ENCODE results near the gene F7.

F7 gene

DNA sequence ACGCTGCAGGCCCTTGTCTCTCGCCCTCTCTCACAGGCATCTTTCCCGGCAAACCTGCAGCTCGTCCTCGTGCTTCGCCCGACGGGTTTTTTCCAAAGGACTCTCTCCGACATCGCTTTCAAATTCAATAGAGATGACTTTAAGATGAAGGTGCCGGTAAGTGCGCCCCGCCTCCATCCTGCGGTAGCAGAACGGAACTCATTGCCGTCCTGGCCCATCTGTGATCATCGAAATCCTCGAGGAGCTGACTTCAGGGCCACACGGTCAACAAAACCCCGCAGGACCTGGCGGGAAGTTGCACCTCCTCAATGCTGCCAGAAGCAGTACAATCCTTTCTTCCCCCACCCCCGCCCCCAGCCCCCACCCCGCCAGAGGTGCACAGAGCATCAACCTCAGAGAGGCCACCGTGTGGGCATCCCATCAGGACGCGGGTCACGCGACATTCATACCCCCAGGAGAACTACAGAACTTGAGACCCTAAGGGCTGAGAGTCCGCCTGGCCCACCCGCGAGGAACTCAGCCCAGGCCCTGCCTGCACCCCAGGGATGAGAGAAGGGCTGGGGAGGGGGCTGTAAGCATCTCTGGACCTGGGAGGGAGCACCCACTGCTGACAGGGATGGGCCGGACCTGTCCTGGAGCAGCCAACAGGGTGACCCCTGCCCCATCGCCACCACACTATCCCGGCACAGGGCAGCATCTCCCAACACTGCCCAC, 44.9 kb upstream of the F7 start:
- no peak overlapping the region for H3K4me3 ChIP-seq (ENCODE audit: low read depth, low read length)
- TF ChIP-seq, protein P1, sequence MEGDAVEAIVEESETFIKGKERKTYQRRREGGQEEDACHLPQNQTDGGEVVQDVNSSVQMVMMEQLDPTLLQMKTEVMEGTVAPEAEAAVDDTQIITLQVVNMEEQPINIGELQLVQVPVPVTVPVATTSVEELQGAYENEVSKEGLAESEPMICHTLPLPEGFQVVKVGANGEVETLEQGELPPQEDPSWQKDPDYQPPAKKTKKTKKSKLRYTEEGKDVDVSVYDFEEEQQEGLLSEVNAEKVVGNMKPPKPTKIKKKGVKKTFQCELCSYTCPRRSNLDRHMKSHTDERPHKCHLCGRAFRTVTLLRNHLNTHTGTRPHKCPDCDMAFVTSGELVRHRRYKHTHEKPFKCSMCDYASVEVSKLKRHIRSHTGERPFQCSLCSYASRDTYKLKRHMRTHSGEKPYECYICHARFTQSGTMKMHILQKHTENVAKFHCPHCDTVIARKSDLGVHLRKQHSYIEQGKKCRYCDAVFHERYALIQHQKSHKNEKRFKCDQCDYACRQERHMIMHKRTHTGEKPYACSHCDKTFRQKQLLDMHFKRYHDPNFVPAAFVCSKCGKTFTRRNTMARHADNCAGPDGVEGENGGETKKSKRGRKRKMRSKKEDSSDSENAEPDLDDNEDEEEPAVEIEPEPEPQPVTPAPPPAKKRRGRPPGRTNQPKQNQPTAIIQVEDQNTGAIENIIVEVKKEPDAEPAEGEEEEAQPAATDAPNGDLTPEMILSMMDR (IDR thresholded peaks at IDR 0.05; ENCODE audit: low read depth, low read length, missing control alignments), result no peak
- in situ Hi-C loops (cut with HindIII; ENCODE audit: low sequenced_read_pairs), result no loop called here
- no peak for DNase-seq (ENCODE audit: low read depth)

DNA sequence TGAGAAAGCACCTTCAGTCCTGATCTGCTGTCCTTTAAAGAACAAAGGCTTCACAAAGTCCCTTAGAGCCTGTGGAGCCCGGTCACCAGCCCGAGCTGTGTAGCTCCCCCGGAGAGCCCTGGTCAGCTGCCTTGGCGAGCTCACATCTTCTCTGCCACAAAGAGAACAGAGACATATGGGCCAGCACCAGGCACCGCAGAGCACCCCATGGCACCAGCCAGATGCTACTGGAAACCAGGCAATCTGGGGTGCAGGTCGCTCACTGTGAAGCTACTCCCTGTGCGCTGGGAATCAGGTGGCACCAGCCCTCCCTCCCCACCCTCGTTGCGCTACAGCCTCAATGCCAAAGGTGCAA, 44.3 kb upstream of the F7 start:
- H3K4me3 ChIP-seq (ENCODE audit: low read depth, low read length), result no peak overlapping the region
- DNase-seq (ENCODE audit: low read depth), result no peak
- in situ Hi-C loops (cut with HindIII; ENCODE audit: low sequenced_read_pairs), result no loop called here
- TF ChIP-seq, protein P1 (IDR thresholded peaks at IDR 0.05; ENCODE audit: low read depth, low read length, missing control alignments), result no peak

DNA sequence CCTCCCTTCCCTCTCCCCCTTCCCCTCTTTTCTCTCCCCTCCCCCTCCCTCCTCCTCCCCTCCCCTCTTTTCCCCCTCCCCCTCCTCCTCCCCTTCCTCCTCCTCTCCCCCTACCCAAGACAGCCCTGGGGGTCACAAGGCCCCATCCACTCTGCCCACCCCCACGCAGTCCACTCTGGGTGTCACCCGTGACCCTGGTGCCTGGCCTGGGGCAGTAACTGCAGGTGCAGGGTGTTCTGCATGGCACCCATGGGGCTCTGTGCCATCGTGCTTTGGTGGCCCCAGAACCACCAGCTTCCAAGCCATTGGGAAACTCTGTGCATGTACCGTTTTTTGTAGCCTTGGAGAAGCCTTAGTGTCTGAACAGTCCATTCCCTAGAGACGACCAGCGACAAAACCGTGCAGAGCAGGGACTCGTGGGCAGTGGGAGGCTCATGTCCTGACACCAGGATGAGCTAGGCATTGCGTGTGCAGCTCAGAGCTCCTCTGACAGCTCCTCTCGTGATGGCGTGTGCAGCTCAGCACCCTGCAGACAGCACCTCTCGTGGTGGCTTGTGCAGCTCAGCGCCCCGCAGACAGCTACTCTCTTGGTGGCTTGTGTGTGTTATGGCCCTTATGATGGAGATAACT, 43.7 kb upstream of the F7 start:
- DNase-seq (ENCODE audit: low read depth), result no peak
- TF ChIP-seq, protein P1 (IDR thresholded peaks at IDR 0.05; ENCODE audit: low read depth, low read length, missing control alignments), result no peak
- in situ Hi-C loops (cut with HindIII; ENCODE audit: low sequenced_read_pairs), result no loop called here
- H3K4me3 ChIP-seq (ENCODE audit: low read depth, low read length), result no peak overlapping the region

DNA sequence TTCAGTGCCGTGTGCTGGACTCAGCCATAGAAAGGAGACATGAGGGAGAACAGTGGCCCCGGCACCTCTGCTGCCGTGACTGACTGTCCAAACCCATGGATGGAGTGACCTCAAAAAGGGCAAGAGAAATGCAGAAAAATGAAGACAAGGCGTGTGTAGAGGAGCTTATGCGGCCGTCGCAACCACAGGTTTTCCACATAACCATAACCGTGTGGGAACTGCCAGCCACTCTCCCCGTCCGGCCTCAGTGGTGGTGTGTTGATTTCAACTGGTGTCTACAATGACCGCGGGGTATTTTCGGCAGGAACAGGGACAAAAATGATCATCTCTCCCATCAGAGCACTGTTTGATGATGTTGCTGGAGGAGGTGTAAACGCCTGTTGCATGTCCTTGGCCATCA, 42.9 kb upstream of the F7 start:
- TF ChIP-seq, protein P1 (IDR thresholded peaks at IDR 0.05; ENCODE audit: low read depth, low read length, missing control alignments), result no peak
- no peak for DNase-seq (ENCODE audit: low read depth)
- in situ Hi-C loops (cut with HindIII; ENCODE audit: low sequenced_read_pairs), result no loop called here
- no peak overlapping the region for H3K4me3 ChIP-seq (ENCODE audit: low read depth, low read length)

DNA sequence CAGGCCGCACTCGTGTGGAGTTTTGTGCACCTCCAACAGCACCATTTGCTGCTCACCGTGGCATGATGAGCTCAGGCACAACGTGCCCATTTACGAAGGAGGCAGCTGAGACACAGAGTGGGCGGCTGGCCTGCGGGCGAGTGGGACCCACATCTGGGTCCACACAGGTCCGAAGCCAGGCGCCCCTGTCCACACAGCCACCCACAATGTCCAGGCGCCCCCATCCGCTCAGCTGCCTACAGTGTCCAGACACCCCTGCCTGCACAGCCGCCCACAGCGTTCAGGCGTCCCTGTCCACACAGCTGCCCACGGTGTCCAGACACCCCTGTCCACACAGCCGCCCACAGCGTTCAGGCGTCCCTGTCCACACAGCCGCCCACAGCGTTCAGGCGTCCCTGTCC, 42.5 kb upstream of the F7 start:
- TF ChIP-seq, protein P1 (IDR thresholded peaks at IDR 0.05; ENCODE audit: low read depth, low read length, missing control alignments), result no peak
- in situ Hi-C loops (cut with HindIII; ENCODE audit: low sequenced_read_pairs), result no loop called here
- H3K4me3 ChIP-seq (ENCODE audit: low read depth, low read length), result no peak overlapping the region
- no peak for DNase-seq (ENCODE audit: low read depth)

DNA sequence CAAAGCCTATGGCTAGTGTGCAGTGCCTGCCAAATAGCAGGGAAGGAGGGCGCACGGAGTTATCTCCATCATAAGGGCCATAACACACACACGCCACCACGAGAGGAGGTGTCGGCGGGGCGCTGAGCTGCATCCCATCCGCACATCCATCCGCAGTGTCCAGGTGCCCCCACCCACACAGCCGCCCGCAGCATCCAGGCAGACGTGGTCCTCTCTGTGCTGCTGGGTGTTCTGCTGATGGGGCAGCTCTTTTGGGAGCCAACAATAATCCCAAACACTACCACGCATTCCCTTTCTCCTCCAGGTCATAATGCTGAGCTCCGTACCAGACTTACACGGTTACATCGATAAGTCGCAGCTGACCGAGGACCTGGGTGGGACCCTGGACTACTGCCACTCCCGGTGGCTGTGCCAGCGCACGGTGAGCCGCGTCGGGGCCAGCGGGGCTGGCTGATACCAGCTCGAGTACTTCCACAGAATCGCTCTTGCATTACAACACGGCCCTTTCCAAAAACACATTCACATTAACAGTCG, 41.5 kb upstream of the F7 start:
- in situ Hi-C loops (cut with HindIII; ENCODE audit: low sequenced_read_pairs), result no loop called here
- DNase-seq (ENCODE audit: low read depth), result no peak
- TF ChIP-seq, protein P1 (IDR thresholded peaks at IDR 0.05; ENCODE audit: low read depth, low read length, missing control alignments), result no peak
- H3K4me3 ChIP-seq (ENCODE audit: low read depth, low read length), result no peak overlapping the region

Data from astrocyte of the cerebellum (primary cell).